Natural killer cell treated with Interleukin-12 subunit alpha and Interleukin-12 subunit beta and Interleukin-15 and Interleukin-18, amount 100 ng/mL, for 72 hours (primary cell): ENCODE data around the gene ENTREP1. TPM values are rescaled to one million over a fixed set of nuclear protein-coding genes. Genes with fewer than 3 reads are reported as not detected.

Source experiments
- ATAC-seq, 2 donors: fragments of 150-1000 bp; cut with Tn5 transposase in 1 of 2; sonication (Bioruptor Pico), chemical (Tn5 transposase) in 1 of 2; 2 replicates each; pipeline ENCODE4 v1.10.0; 2021
- DNase-seq: peaks from one replicate; pipeline ENCODE4 v3.0.0; 2022; ENCODE audit warnings: low spot score
- H3K27ac Mint-ChIP-seq, 2 donors: 1 replicate in 1 of 2; 2 replicates in 1 of 2; pipeline ENCODE4 v1.8.0; 2022; ENCODE audit warnings: mixed read lengths in 2 of 2, mild to moderate bottlenecking in 1 of 2, moderate library complexity in 1 of 2
- H3K27me3 Mint-ChIP-seq, 2 donors: 1 replicate in 1 of 2; 2 replicates in 1 of 2; pipeline ENCODE4 v1.8.0; 2022; ENCODE audit warnings: mixed read lengths in 2 of 2
- H3K36me3 Mint-ChIP-seq: one replicate; pipeline ENCODE4 v1.8.0; 2022; ENCODE audit warnings: mixed read lengths
- H3K4me1 Mint-ChIP-seq, 2 donors: 1 replicate in 1 of 2; 2 replicates in 1 of 2; pipeline ENCODE4 v1.8.0; 2022; ENCODE audit warnings: low read depth in 2 of 2, mixed read lengths in 2 of 2, mild to moderate bottlenecking in 1 of 2
- H3K4me3 Mint-ChIP-seq: one replicate; pipeline ENCODE4 v1.8.0; 2022; ENCODE audit warnings: mixed read lengths
- H3K9me3 Mint-ChIP-seq: 2 replicates; pipeline ENCODE4 v1.8.0; 2022; ENCODE audit warnings: mixed read lengths
- total RNA-seq, 2 donors: library from RNA; stranded (reverse); gene quantifications; one replicate each; pipeline ENCODE4 v1.2.3, GENCODE V29; 2022

ENTREP1 gene
- total RNA-seq, 2 donors from 2014 or later, result not detected

DNA sequence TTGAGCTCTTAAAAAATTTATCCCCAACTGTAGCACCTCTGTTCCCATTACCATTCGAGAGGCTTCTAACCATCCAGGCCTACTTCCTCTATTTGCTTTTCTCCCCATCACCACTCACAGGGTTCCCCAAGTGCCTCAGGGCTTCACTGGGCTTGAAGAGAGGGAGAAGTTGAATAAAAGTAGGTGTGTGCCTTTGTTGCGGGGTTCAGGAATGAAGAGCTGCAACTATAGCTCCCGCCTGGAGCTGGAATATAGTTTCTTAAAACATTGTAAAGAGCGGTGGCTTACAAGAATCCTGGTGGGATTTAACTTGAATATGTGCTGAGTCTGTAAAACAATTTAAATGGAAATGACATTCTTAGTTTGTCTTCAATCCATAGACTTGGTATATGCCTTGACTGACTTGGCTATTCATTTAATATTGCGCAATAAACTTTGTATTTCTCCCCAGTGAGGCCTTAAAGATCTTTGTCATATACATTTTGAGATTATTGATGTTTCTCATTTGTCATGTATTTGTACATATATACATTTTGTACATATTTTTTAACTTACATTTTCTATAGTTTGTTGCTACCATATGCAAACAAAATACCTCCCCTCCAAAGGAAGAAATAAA, 7.2 kb downstream of the ENTREP1 start:
- no peak overlapping the region for H3K27ac Mint-ChIP-seq

GRCh38 chr9:69333716-69334115, 8.7 kb downstream of the ENTREP1 start:
- Mint-ChIP-seq H3K4me1 (no peaks in the 10 kb centered on the region), H3K9me3 (no peaks in the 10 kb centered on the region), H3K36me3 (no peaks in the 10 kb centered on the region), H3K4me3 (no peak overlapping the region), H3K27ac (no peak overlapping the region), H3K27me3 (peaks cover 8 to 11% of the 10 kb centered on the region in 2 donors)
- peak in 1 of 2 donors; percentile 15 for ATAC-seq
- DNase-seq, result no peak

More for the DNA sequence above, 7.2 kb downstream of the ENTREP1 start:
- Mint-ChIP-seq H3K27me3 (peaks cover 11 to 14% of the 10 kb centered on the region in 2 donors), H3K4me1 (no peaks in the 10 kb centered on the region), H3K9me3 (no peaks in the 10 kb centered on the region), H3K36me3 (no peaks in the 10 kb centered on the region), H3K4me3 (no peak overlapping the region)
- DNase-seq (no peak), ATAC-seq (no peak)

DNA sequence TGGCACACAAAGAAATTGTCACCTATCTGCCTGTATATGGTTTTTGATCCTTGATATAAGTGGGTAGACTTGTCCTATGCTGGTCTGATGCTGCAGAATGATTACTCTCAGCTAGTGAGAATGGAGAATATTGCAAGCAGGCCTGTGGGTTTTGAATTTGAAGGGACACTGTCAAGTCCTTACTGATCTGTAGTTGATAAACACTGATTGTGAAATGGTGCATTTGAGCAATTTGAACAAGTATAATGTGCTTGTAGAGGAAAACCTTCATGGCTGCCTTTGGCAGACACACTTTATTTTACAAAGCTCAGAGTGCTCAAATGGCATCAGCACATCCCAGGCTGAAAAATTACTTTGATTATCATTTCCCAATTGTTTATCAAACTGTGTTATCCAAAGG, 9.3 kb downstream of the ENTREP1 start:
- no peaks in the 10 kb centered on the region for H3K9me3 Mint-ChIP-seq
- H3K27ac Mint-ChIP-seq, result no peak overlapping the region
- ATAC-seq (no peak), DNase-seq (no peak)
- H3K4me3 Mint-ChIP-seq, result no peak overlapping the region
- no peaks in the 10 kb centered on the region for H3K36me3 Mint-ChIP-seq
- H3K27me3 Mint-ChIP-seq, result peaks cover 8% of the 10 kb centered on the region in 2 donors
- H3K4me1 Mint-ChIP-seq, result no peaks in the 10 kb centered on the region

GRCh38 chr9:69339620-69340019, 14.6 kb downstream of the ENTREP1 start:
- H3K27ac Mint-ChIP-seq, result no peak overlapping the region
- H3K27me3 Mint-ChIP-seq, result peaks cover 8 to 22% of the 10 kb centered on the region in 2 donors
- no peaks in the 10 kb centered on the region for H3K36me3 Mint-ChIP-seq
- ATAC-seq (no peak), DNase-seq (no peak)
- no peak overlapping the region for H3K4me3 Mint-ChIP-seq
- no peaks in the 10 kb centered on the region for H3K4me1 Mint-ChIP-seq
- H3K9me3 Mint-ChIP-seq, result peaks cover 8% of the 10 kb centered on the region

DNA sequence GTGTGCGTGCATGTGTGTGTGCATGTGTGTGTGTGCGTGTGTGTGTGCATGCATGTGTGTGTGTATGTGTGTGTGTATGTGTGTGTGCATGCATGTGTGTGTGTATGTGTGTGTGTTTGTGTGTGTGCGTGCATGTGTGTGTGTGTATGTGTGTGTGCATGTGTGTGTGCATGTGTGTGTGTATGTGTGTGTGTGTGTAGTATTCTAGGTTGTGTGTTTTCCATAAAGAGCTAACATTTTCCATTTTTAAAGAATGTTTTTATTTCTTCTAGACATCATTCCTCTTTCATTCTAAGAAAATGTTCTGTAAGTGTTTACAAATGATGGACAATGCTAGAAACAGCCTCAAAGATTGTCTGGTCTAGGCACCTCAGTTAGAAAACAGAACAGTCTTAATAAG, 15.6 kb downstream of the ENTREP1 start:
- no peak for ATAC-seq
- peaks cover 8% of the 10 kb centered on the region for H3K9me3 Mint-ChIP-seq
- H3K27me3 Mint-ChIP-seq, result peaks cover 8 to 14% of the 10 kb centered on the region in 2 donors
- no peaks in the 10 kb centered on the region for H3K36me3 Mint-ChIP-seq
- no peak for DNase-seq
- no peak overlapping the region for H3K27ac Mint-ChIP-seq
- H3K4me1 Mint-ChIP-seq, result no peaks in the 10 kb centered on the region
- no peak overlapping the region for H3K4me3 Mint-ChIP-seq

- ATAC-seq, result no peak
- Mint-ChIP-seq H3K4me1 (no peaks in the 10 kb centered on the region), H3K9me3 (peaks cover 8% of the 10 kb centered on the region), H3K36me3 (no peaks in the 10 kb centered on the region), H3K27me3 (peaks cover 8 to 14% of the 10 kb centered on the region in 2 donors), H3K4me3 (no peak overlapping the region), H3K27ac (no peak overlapping the region)
- no peak for DNase-seq
Observed at GRCh38 chr9:69342769-69343168, 17.8 kb downstream of the ENTREP1 start.

DNA sequence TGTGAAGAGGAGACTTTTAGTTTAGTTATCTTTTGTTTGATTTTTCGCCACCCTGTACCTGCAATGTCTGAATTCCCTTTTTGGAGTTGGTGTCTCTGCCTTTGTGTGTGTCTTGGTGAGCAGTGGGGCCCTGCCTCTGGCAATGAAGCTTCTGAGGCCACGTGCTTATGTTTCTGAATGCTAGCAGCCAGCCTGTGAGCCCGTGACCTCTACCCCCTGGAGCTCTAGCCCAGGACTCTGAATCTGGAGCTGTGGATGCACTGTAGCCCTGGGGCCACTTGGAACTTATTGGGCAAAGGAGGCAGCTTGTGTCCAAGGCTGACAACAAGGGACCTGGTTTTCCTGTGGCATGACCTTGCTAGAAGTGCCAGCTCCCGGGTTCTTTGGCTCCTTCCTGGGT, 19.4 kb downstream of the ENTREP1 start:
- no peak overlapping the region for H3K4me3 Mint-ChIP-seq
- no peak overlapping the region for H3K27ac Mint-ChIP-seq
- H3K9me3 Mint-ChIP-seq, result peaks cover 8% of the 10 kb centered on the region
- H3K27me3 Mint-ChIP-seq, result peaks cover 8 to 14% of the 10 kb centered on the region in 2 donors
- ATAC-seq, result no peak
- H3K4me1 Mint-ChIP-seq, result no peaks in the 10 kb centered on the region
- DNase-seq, result no peak
- no peaks in the 10 kb centered on the region for H3K36me3 Mint-ChIP-seq

DNA sequence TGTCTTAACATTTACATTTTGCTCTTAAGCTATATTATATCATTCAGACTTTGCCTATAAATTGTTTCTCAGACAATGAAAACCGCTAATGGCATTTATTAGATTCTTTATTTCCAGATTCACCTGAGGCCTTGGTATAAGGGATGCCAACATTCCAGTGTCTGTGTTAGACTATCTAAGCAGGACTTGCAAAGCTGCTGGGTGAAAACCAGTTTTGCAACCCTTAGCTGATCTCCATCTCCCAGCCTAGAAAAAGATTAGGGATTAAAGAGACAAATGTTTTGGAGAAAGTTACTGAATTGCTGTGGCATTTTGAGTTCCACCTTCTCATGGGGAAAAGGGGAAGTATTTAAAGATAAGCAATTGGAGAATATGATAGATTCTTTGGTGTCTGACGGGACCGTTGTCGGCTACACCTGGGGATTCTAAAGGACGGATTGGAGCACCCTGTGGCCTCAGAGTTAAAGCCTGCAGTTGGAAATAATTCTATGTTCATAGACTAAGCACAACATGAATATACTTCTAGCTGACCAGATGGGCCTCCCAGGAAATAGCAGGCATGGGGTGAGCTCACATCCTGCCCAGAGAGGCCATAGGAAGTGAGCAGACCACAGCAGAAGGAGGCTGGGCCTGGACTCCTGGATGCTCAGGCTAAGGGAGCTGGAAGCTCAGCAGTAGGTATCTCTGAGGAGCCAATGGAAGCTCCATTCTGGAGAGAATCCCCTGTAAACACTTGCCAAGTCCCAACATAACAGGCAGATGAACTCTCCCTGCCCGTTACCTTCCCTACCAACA, 21.8 kb downstream of the ENTREP1 start:
- no peaks in the 10 kb centered on the region for H3K4me1 Mint-ChIP-seq
- H3K9me3 Mint-ChIP-seq, result peaks cover 2% of the 10 kb centered on the region
- H3K27me3 Mint-ChIP-seq, result peaks cover 6 to 19% of the 10 kb centered on the region in 2 donors

GRCh38 chr9:69347607-69348006, 22.6 kb downstream of the ENTREP1 start:
- Mint-ChIP-seq H3K4me1 (no peaks in the 10 kb centered on the region), H3K27me3 (peaks cover 8 to 22% of the 10 kb centered on the region in 2 donors), H3K27ac (no peak overlapping the region), H3K9me3 (peaks cover 2% of the 10 kb centered on the region), H3K36me3 (no peaks in the 10 kb centered on the region), H3K4me3 (no peak overlapping the region)
- DNase-seq (no peak), ATAC-seq (no peak)

More for the DNA sequence above, 21.8 kb downstream of the ENTREP1 start:
- no peak for DNase-seq
- ATAC-seq, result no peak
- Mint-ChIP-seq H3K27ac (no peak overlapping the region), H3K36me3 (no peaks in the 10 kb centered on the region), H3K4me3 (no peak overlapping the region)

DNA sequence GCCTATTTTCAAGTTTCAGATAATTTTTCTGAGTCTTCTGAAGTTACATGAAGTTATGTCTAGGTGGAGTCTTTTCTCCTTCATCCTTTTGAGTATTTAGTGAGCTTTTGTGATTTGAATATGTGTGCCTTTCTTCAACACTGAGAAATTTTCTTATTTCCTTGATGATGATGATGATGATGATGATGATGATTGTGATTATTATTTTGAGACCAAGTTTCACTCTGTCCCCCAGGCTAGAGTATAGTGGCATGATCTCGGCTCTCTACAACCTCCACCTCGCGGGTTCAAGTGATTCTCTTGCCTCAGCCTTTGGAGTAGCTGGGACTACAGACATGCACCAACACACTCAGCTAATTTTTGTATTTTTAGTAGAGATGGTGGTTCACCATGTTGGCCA, 26.2 kb downstream of the ENTREP1 start:
- Mint-ChIP-seq H3K27ac (no peak overlapping the region), H3K9me3 (no peaks in the 10 kb centered on the region), H3K27me3 (peaks cover 7 to 15% of the 10 kb centered on the region in 2 donors), H3K4me1 (no peaks in the 10 kb centered on the region), H3K4me3 (no peak overlapping the region), H3K36me3 (no peaks in the 10 kb centered on the region)
- no peak for ATAC-seq
- DNase-seq, result no peak

DNA sequence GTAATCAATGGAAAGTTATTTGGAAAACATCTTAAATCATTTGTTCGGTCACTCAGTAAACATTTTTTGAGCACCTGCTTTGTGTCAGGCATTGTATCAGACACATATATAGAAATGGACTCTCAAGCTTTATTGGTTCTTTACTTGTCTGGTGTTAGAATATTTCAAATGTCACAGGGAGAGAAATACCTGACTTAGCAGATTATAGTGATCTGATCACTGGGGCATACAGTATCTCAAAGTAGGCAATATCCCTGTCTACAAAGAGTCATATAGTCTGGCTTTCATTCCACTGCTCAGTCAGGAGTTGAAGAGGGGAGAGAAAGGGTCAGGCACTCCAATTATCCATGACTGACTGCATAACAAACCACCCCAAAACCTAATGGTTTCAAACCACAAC, 30.2 kb downstream of the ENTREP1 start:
- Mint-ChIP-seq H3K27me3 (peaks cover 9 to 11% of the 10 kb centered on the region in 2 donors), H3K4me1 (no peaks in the 10 kb centered on the region), H3K9me3 (no peaks in the 10 kb centered on the region), H3K27ac (no peak overlapping the region), H3K36me3 (no peaks in the 10 kb centered on the region), H3K4me3 (no peak overlapping the region)
- ATAC-seq, result no peak
- DNase-seq, result no peak

DNA sequence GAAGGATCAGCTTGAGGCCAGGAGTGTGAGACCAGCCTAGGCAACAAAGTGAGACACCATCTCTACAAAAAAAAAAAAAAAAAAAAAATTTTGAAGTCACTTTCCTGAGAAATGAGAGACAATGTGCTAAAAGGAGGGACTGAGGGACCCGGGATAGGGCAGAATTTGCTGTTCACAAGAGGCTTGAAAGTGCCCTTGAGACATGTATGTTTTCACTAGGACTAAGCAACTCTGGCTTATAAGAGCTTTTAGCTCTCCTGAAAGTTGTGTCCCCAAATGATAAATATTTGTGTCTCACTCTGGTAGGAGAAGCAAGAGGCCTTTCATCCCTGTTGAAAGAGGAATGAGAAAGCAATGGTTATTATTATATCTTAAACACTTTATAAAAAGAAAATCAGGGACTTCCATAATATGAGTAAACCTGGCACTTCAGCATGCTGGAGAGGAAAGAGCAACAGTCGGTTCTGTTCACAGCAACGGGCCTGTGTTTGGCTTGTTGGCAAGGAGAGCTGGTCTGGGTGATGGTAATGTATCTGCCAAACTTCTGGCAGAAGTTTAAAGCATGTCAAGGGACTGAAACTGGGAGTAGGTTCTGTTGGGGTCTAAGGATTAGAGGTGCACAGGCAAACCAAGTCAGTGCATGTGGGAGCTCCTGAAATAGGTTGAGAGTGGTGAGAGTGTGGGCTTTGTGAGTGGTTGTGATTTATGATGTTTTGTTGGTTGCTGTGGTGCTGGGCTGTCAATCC, 32.2 kb downstream of the ENTREP1 start:
- Mint-ChIP-seq H3K9me3 (no peaks in the 10 kb centered on the region), H3K27me3 (peaks cover 0 to 9% of the 10 kb centered on the region in 2 donors), H3K27ac (no peak overlapping the region), H3K4me3 (no peak overlapping the region), H3K4me1 (no peaks in the 10 kb centered on the region), H3K36me3 (no peaks in the 10 kb centered on the region)
- no peak for ATAC-seq
- DNase-seq, result no peak

GRCh38 chr9:69357821-69358220, 32.8 kb downstream of the ENTREP1 start:
- Mint-ChIP-seq H3K4me3 (no peak overlapping the region), H3K9me3 (no peaks in the 10 kb centered on the region), H3K27me3 (peaks cover 0 to 9% of the 10 kb centered on the region in 2 donors), H3K36me3 (no peaks in the 10 kb centered on the region), H3K27ac (no peak overlapping the region), H3K4me1 (no peaks in the 10 kb centered on the region)
- ATAC-seq (no peak), DNase-seq (no peak)

- H3K4me1 Mint-ChIP-seq, result no peaks in the 10 kb centered on the region
- H3K27ac Mint-ChIP-seq, result no peak overlapping the region
- no peak for DNase-seq
- H3K9me3 Mint-ChIP-seq, result peaks cover under 1% of the 10 kb centered on the region
- H3K27me3 Mint-ChIP-seq, result peaks cover 5 to 11% of the 10 kb centered on the region in 2 donors
- peaks cover 2% of the 10 kb centered on the region for H3K36me3 Mint-ChIP-seq
- H3K4me3 Mint-ChIP-seq, result no peak overlapping the region
- no peak for ATAC-seq
Observed at GRCh38 chr9:69363191-69363590, 38.2 kb downstream of the ENTREP1 start.
